GM19099 (cell line): ENCODE data around the gene CLIC6.

Source experiments
- POLR2A ChIP-seq: IDR thresholded peaks from 3 replicates; pipeline ENCODE4 v1.6.1; 2011; ENCODE audit warnings: low read depth; ENCODE audit not compliant: insufficient read length; ENCODE audit errors: extremely low read depth

Gene CLIC6

DNA sequence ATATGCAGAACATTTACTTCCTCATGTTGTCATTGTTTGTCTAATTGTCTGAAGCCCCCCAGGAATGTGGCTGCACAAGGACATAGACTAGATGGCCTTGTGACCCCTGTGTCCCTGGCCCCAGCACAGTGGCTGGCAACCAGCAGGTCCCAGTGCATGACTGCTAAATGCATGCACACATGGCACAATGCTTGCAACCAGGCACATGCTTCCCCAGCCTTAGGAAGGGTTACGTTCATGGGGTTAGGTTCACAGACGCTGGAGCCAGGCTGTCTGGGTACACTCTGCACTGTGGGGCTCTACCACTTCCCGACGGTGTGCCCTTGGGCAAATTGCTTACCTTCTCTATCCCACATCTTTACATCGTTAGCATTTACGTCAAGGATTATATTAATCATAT, 21.2 kb upstream of the CLIC6 start:
- no peak for TF ChIP-seq POLR2A

DNA sequence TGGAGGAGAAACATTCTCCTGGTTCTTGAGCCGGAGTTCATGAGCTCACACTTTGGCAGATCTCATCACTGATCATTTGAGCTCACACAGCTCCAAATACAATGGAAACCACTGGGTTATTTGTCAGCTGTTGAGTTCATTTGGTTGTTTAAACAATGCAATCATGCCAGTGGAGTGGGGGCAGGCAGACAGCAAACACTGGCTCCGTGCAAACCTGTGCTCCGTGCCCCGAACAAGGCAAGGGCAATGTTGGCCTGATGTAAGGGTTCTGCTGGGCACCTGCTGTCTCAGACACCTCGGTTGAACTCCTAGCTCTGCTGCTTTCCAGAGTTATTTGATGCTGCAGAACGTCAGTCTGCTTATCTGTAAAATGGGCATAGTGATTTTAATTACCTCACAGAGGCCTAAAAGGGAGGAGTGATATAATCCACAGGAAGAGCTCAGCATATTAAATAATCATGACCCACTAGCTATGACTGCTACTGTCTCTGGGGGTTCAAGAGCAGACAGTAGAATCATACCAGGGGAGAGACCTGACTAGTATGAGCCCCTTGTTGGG, 20.0 kb upstream of the CLIC6 start:
- TF ChIP-seq POLR2A, result no peak

DNA sequence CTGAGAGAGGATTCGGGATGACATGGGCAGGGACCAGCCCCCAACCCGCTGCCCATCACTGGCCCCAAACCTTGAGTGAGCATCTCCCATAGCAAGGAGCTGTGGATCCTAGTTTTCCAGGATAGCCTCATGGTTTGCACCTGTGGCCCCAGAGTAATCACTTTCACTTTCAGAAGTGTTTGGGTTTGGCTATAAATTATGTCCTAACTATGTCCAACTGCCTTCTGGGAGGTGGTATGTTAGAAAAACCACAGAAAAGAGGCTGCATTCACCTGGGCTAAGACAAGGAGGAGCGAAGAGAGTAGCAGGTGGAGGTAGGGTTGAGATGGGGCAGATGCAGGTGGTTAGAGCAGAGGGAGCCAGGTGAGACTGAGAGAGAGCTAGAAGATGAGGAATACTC, 19.4 kb upstream of the CLIC6 start:
- no peak for TF ChIP-seq POLR2A

DNA sequence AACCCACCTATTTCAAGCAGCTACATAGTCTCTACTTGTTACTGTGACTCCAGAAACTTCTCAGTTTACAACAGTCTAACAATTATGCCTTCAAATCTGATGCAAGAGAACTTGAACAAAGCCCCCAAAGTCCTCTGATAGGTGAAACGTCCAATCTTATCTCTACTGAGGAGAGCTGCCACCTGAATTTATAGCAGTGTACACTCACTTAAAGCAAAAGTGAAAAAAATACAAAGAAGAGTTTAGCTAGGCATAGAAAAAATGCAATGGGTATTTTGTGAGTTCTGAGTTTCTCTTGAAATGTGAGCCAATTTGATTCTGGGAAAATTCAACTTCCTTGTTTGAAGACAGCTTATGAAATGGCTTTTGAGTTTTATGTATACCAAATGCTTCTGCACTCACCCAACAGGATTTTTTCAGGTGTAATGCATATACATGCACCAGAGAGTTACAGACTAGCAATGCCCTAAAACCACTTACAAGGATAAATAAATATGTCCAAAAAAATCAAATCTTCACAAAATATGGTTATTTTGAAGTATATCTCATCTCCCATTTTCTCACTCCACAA, 17.8 kb upstream of the CLIC6 start:
- no peak for TF ChIP-seq POLR2A

DNA sequence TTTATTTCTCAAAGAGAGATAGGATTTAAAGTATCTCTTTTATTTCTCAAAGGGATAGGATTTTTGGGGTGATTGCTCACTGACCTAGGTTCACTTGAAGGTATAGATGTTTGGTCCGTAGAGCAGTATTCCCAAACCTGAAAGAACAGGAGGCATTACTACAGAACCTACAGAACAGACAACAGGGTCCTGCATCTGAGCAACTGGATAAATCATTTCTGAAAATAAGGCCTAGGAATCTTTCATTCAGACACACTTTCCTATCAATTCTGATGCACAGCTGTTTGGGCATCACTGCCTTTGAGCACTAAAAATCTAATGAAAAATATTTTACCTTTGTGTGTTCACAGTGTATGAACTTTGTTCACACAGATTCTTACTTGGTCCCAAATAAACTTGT, 17.2 kb upstream of the CLIC6 start:
- no peak for TF ChIP-seq POLR2A

DNA sequence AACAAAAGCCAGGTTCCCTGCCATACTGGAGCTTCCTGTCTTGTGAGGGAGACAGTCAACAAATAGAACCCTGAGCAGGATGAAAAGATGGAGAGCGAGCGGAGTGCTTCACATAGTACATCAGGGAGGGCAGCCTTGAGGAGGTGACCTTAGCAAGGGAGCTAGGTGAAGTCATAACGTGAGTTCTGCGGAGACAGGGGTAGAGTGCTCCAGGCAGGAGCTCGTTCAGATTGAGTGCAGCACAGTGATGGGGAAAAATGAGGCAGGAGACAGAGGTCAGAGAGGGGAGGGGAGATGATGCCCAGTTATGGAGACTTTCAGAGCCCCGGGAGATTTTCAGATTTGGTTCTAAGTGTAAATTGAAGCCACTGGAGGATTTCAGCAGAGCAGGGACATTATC, 15.3 kb upstream of the CLIC6 start:
- TF ChIP-seq POLR2A, result no peak

DNA sequence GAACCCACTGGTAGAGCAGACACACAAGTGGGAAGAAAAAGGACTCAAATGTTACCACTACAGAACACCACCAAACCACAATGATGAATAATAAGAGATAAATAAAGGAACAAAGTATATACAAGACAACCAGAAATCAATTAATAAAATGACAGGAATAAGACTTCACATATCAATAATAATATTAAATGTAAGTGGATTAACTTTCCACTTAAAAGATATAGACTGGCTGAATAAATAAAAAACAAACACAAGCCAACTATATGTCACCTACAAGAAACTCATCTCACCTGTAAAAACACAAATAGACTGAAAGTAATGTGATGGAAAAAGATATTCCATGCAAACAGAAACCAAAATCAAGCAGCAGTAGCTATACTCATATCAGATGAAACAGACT, 6.9 kb upstream of the CLIC6 start:
- no peak for TF ChIP-seq POLR2A

DNA sequence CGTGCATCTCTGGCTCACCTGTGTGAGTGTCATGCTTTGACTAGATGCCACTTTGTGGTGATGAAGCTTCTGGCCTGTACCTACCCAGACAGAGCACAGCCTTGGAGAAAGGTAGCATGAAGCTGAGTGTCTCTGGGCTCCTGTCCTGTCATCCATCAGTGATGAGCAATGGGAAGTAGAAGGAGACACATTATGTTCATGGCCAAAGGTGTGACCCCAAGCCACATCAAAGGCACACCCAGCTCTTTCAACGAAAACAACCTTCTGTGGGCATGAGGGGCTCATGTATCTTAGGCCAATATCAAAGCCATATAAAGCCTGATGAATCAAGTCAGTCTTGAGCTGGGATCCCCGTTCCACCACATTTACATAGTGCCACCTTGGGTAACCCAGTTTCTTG, 1.0 kb upstream of the CLIC6 start:
- TF ChIP-seq POLR2A, result no peak

DNA sequence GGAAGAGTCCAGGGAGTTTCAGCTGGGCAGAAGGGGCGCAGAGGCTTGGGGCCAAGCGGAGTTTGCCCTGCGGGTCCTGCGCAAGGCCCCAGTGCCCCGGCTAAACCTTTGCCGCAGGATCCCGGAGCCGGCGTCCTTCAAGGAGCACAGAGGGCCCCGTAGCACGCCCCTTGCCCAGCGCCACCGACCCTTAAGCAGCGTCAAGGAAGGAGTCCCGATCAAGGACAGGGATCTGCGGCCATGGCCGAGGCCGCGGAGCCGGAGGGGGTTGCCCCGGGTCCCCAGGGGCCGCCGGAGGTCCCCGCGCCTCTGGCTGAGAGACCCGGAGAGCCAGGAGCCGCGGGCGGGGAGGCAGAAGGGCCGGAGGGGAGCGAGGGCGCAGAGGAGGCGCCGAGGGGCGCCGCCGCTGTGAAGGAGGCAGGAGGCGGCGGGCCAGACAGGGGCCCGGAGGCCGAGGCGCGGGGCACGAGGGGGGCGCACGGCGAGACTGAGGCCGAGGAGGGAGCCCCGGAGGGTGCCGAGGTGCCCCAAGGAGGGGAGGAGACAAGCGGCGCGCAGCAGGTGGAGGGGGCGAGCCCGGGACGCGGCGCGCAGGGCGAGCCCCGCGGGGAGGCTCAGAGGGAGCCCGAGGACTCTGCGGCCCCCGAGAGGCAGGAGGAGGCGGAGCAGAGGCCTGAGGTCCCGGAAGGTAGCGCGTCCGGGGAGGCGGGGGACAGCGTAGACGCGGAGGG, 520 bp downstream of the CLIC6 start:
- TF ChIP-seq POLR2A, result no peak

DNA sequence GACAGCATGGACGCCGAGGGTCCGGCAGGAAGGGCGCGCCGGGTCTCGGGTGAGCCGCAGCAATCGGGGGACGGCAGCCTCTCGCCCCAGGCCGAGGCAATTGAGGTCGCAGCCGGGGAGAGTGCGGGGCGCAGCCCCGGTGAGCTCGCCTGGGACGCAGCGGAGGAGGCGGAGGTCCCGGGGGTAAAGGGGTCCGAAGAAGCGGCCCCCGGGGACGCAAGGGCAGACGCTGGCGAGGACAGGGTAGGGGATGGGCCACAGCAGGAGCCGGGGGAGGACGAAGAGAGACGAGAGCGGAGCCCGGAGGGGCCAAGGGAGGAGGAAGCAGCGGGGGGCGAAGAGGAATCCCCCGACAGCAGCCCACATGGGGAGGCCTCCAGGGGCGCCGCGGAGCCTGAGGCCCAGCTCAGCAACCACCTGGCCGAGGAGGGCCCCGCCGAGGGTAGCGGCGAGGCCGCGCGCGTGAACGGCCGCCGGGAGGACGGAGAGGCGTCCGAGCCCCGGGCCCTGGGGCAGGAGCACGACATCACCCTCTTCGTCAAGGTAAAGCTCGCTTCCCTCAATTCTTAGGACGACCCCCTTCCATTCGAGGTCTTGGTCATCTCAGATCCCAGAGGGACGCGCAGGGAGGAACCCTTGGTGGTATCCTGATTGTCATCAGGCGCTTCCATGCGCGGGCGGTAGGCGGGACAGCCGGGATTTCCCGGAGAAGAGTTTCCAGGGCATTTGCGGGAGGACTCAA, 1.6 kb downstream of the CLIC6 start:
- TF ChIP-seq POLR2A, result no peak

DNA sequence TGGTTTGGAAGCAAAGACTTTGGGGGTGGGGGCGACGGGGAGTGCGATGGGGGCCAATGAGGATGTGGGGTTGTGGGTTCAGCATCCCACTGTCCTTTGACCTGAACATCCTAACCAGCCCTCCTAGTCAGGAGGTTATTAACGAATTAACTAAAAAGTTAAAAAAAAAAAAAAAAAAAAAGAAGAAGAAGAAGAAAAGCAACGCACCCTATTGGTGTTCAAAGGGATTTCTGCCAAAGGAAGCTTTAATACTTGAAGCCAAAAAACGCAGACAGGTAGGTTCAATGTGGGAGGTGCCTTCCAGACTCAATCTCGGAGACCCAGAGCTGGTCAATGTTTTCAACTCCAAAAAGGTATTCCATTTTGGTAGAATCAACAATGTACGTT, 2.2 kb downstream of the CLIC6 start:
- TF ChIP-seq POLR2A, result no peak

DNA sequence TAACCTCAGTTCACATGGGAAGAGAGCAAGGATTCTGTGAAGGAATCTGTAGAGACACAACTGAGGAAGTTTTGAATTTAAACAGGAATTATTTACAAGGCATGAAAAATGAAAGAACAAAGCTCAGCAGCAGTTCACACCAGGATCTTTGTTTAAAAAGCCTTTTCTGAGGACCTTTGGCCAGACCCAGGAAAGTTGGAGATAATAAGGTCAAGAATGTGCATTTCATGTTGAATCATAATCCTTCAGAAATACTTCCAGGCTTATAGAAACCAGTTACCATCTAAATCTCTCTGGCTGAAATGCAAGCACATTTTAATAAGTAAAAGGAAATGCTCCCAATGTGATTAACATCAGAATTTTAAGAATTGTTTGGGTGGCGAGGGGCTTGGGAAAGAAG, 2.7 kb downstream of the CLIC6 start:
- TF ChIP-seq POLR2A, result no peak

DNA sequence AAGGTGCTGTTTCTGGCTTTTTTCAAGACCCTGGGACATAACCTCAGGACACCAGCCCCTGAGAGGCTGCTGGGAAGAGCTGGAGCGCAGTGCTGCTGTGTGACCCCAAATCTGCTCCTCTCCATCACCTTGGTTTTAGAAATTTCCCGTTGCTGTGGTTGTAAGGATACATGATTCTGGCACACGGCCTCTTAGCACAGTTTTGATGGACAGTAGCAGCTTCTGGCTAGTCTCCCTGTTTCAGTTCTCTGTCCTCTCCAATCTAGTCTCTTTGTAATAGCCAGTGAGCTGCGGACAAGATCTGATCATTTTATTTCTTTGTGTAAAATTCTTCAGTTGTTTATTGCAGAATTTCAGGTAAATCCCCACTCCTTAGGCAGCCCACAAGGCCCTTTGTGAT, 3.1 kb downstream of the CLIC6 start:
- TF ChIP-seq POLR2A, result no peak

DNA sequence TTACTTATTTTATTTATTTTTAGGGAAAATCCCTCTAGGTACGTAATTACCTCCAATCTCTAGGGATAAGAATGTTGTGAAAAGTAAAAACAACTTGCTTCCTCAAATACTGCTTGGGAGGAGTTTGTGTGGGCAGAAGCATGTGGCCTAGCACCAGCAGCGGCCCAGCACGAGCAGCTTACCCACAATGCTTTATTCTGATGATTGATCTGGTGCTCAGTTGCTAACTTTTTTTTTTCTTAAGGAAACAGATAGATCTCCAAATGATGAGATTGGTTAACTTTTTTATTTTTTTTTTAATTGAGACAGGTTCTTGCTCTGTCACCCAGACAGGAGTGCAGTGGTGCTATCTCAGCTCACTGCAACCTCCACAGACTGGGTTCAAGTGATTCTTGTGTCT, 4.2 kb downstream of the CLIC6 start:
- TF ChIP-seq POLR2A, result no peak

DNA sequence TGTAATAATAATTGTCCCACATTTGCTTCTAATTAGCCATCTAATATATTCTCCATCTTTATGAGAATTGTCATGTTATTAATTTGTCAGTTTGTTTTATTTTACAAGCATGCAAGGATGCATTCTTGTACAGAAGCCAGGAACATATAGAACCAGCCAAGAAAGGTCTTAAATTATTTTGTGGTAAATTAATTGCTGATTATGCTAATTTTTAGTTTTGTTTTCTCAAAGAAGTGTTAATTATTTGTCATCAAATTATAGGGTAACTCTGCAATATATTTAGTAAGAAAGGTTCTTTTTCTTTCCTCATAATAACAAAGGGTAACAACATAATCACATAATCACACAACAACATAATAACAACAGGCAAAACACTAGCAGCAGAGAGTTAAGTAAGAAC, 5.7 kb downstream of the CLIC6 start:
- no peak for TF ChIP-seq POLR2A

DNA sequence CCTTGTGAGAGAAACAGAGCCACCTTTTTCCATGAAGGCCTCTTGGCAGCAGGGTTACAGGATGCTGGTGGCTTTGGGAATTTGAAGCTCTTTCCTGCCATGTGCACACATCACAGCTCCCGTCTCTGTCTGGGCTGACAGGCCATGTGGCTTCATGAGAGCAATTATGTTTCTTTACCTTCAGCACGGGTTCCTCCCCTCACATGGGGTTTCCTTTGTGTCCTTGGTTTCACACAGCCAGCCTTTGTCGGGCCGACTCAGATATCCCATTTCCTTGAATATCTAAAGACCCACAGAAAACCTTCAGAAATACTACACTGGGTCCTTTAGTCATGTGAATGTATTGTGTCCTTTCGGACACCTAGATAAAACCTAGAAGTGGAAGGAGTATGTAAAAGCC, 7.1 kb downstream of the CLIC6 start:
- TF ChIP-seq POLR2A, result no peak
